Measurements from ENCODE around the gene HOXA11. TPM values are rescaled to one million over a fixed set of nuclear protein-coding genes. Genes with fewer than 3 reads are reported as not detected.

The HOXA11 gene
- total and polyA plus RNA-seq, 4 donors = not detected

DNA sequence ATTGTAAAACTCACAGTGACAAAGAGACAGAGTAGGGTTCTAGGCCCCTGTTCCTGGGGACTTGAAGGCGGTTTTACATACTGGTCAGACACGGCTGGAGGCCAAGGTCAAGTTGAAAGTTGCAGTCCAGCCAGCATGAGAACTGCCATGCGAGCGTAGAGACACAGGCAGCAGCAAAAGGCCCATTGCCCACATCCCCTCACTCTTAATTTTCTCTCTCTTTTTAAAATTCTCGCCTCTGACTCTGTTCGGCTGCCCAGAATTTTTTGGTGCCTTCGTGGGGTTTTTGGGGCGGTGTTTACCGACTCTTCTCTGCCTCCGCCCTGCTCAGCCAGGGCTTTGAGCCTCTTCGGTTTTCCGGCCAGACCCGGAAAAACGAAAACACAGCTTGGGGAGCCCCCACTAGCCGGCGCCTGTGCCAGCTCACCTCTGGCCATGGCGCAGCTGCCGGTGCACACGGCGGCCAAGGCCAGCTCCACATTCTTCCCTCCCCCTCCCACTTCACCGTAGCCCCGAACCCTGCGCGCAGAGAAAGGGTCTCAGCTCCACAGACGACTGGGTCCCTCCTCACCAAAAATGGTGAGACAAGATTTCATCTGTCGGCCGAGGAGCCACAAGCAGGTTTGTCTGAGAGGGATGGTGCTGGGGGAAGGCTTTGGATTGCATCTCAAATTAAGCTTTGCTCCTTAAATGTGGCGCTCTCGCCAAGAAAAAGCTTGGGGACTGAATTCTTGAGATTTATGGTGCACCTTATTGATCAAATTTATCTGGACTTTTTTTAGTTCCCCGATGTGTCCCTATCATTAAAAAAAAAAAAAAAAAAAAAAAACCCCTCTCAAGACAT lies 17.2 kb upstream of the HOXA11 start:
- peaks cover 5 to 53% (median 29%) of the 10 kb centered on the region in 4 donors for H3K27me3 ChIP-seq (ENCODE audit: control insufficient read depth in 4 of 4, insufficient read depth in 4 of 4, low read length in 3 of 4)
- no peak for TF ChIP-seq FOXA1 (IDR thresholded peaks at IDR 0.05)
- no peak for TF ChIP-seq NR2F2 (IDR thresholded peaks at IDR 0.05)
- no peak for TF ChIP-seq ZBTB33 (IDR thresholded peaks at IDR 0.05)
- TF ChIP-seq RAD21 (IDR thresholded peaks at IDR 0.05) = no peak
- no peak overlapping the region for H3K4me3 ChIP-seq (ENCODE audit: low read depth in 1 of 3, low read length in 3 of 3)
- peaks cover 17 to 34% (median 29%) of the 10 kb centered on the region in 4 donors for H3K4me1 ChIP-seq (ENCODE audit: control insufficient read depth in 4 of 4, insufficient read depth in 4 of 4, low read length in 3 of 4)
- H3K27ac ChIP-seq (ENCODE audit: low read depth in 1 of 2, low read length in 2 of 2) = no peak overlapping the region
- H3K9ac ChIP-seq (ENCODE audit: low read depth in 1 of 2, low read length in 2 of 2) = no peak overlapping the region
- no peaks in the 10 kb centered on the region for H3K36me3 ChIP-seq (ENCODE audit: control insufficient read depth in 4 of 4, insufficient read depth in 3 of 4, low read depth in 1 of 4, low read length in 3 of 4)
- DNase-seq (ENCODE audit: low spot score) = peak; percentile 19
- 14% methylated on average over 30 of the region's 30 CpGs for WGBS
- H3K9me3 ChIP-seq (ENCODE audit: control insufficient read depth in 4 of 4, low read length in 3 of 4) = peaks cover 0 to 9% (median 0%) of the 10 kb centered on the region in 4 donors

DNA sequence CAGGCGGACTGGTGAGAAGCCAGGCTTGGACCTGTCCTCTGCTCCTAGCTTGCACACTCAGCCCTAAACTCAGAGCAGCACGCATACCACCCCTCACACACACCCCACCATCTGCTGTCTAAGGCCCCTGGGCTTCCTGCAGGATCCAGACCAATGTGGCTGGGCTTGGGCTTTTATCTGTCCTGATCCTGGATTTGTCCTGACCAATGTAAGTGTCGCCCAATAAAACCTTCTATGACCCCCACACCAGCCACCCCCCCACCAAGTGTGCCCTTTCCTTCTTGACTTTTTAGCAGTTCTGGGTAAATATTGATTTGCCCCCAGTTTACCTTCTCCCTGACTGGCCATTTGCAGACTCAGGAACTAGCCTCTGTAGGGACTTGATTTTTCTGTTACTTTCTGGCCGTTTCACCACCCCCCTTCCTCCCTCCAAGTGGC lies 16.6 kb upstream of the HOXA11 start:
- DNase-seq (ENCODE audit: low spot score) = peak; percentile 27
- H3K4me3 ChIP-seq (ENCODE audit: low read depth in 1 of 3, low read length in 3 of 3) = no peak overlapping the region
- WGBS = 12% methylated on average over 4 of the region's 4 CpGs

More for the DNA sequence above, 16.6 kb upstream of the HOXA11 start:
- H3K27me3 ChIP-seq (ENCODE audit: control insufficient read depth in 4 of 4, insufficient read depth in 4 of 4, low read length in 3 of 4) = peaks cover 5 to 52% (median 29%) of the 10 kb centered on the region in 4 donors
- TF ChIP-seq, protein P1, sequence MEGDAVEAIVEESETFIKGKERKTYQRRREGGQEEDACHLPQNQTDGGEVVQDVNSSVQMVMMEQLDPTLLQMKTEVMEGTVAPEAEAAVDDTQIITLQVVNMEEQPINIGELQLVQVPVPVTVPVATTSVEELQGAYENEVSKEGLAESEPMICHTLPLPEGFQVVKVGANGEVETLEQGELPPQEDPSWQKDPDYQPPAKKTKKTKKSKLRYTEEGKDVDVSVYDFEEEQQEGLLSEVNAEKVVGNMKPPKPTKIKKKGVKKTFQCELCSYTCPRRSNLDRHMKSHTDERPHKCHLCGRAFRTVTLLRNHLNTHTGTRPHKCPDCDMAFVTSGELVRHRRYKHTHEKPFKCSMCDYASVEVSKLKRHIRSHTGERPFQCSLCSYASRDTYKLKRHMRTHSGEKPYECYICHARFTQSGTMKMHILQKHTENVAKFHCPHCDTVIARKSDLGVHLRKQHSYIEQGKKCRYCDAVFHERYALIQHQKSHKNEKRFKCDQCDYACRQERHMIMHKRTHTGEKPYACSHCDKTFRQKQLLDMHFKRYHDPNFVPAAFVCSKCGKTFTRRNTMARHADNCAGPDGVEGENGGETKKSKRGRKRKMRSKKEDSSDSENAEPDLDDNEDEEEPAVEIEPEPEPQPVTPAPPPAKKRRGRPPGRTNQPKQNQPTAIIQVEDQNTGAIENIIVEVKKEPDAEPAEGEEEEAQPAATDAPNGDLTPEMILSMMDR (IDR thresholded peaks at IDR 0.05; ENCODE audit: low read depth, low read length, missing input control) = no peak
- no peak for TF ChIP-seq HNF4A (conservative IDR thresholded peaks at IDR 0.05)
- TF ChIP-seq FOXA2 (IDR thresholded peaks at IDR 0.05) = no peak
- no peak for TF ChIP-seq RAD21 (IDR thresholded peaks at IDR 0.05)
- no peak for TF ChIP-seq JUND (IDR thresholded peaks at IDR 0.05)
- TF ChIP-seq GABPA (IDR thresholded peaks at IDR 0.05 in 1 of 2, conservative IDR thresholded peaks at IDR 0.05 in 1 of 2) = no peak
- no peak for TF ChIP-seq FOXA1 (IDR thresholded peaks at IDR 0.05)
- no peak for TF ChIP-seq EGR1 (IDR thresholded peaks at IDR 0.05; ENCODE audit: low read depth in 2 of 2)
- TF ChIP-seq NR2F2 (IDR thresholded peaks at IDR 0.05) = no peak
- TF ChIP-seq RXRA (IDR thresholded peaks at IDR 0.05) = no peak
- TF ChIP-seq ZBTB33 (IDR thresholded peaks at IDR 0.05) = no peak
- TF ChIP-seq SP1 (IDR thresholded peaks at IDR 0.05) = no peak
- TF ChIP-seq, protein P2, sequence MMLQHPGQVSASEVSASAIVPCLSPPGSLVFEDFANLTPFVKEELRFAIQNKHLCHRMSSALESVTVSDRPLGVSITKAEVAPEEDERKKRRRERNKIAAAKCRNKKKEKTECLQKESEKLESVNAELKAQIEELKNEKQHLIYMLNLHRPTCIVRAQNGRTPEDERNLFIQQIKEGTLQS (IDR thresholded peaks at IDR 0.05) = no peak
- TF ChIP-seq, protein P3, sequence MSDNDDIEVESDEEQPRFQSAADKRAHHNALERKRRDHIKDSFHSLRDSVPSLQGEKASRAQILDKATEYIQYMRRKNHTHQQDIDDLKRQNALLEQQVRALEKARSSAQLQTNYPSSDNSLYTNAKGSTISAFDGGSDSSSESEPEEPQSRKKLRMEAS (IDR thresholded peaks at IDR 0.05) = no peak
- TF ChIP-seq, protein P4, sequence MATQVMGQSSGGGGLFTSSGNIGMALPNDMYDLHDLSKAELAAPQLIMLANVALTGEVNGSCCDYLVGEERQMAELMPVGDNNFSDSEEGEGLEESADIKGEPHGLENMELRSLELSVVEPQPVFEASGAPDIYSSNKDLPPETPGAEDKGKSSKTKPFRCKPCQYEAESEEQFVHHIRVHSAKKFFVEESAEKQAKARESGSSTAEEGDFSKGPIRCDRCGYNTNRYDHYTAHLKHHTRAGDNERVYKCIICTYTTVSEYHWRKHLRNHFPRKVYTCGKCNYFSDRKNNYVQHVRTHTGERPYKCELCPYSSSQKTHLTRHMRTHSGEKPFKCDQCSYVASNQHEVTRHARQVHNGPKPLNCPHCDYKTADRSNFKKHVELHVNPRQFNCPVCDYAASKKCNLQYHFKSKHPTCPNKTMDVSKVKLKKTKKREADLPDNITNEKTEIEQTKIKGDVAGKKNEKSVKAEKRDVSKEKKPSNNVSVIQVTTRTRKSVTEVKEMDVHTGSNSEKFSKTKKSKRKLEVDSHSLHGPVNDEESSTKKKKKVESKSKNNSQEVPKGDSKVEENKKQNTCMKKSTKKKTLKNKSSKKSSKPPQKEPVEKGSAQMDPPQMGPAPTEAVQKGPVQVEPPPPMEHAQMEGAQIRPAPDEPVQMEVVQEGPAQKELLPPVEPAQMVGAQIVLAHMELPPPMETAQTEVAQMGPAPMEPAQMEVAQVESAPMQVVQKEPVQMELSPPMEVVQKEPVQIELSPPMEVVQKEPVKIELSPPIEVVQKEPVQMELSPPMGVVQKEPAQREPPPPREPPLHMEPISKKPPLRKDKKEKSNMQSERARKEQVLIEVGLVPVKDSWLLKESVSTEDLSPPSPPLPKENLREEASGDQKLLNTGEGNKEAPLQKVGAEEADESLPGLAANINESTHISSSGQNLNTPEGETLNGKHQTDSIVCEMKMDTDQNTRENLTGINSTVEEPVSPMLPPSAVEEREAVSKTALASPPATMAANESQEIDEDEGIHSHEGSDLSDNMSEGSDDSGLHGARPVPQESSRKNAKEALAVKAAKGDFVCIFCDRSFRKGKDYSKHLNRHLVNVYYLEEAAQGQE (IDR thresholded peaks at IDR 0.05) = no peak
- TF ChIP-seq TAF1 (conservative IDR thresholded peaks at IDR 0.05) = no peak
- no peak for TF ChIP-seq YY1 (IDR thresholded peaks at IDR 0.05)
- no peak for TF ChIP-seq HNF4G (IDR thresholded peaks at IDR 0.05)
- peaks cover 17 to 34% (median 29%) of the 10 kb centered on the region in 4 donors for H3K4me1 ChIP-seq (ENCODE audit: control insufficient read depth in 4 of 4, insufficient read depth in 4 of 4, low read length in 3 of 4)
- H3K9ac ChIP-seq (ENCODE audit: low read depth in 1 of 2, low read length in 2 of 2) = no peak overlapping the region
- no peaks in the 10 kb centered on the region for H3K36me3 ChIP-seq (ENCODE audit: control insufficient read depth in 4 of 4, insufficient read depth in 3 of 4, low read depth in 1 of 4, low read length in 3 of 4)
- H3K27ac ChIP-seq (ENCODE audit: low read depth in 1 of 2, low read length in 2 of 2) = no peak overlapping the region
- peaks cover 0 to 9% (median 0%) of the 10 kb centered on the region in 4 donors for H3K9me3 ChIP-seq (ENCODE audit: control insufficient read depth in 4 of 4, low read length in 3 of 4)
